Upper lobe of right lung (tissue), 1 donor: ENCODE results near the gene LRMDA. TPM values are rescaled to one million over a fixed set of nuclear protein-coding genes. Genes with fewer than 3 reads are reported as not detected.

Source experiments
- ATAC-seq: fragments of 200-7000 bp; cut with Tn5 transposase; one replicate; pipeline ENCODE4 v1.9.1; 2020; ENCODE audit warnings: mild to moderate bottlenecking, moderate library complexity
- DNase-seq: peaks from one replicate; pipeline ENCODE4 v3.0.0-alpha.2; 2020
- H3K27ac ChIP-seq: fragments of 200-600 bp; one replicate; pipeline ENCODE4 v1.8.0; 2022
- H3K27me3 ChIP-seq: fragments of 200-600 bp; one replicate; pipeline ENCODE4 v1.8.0; 2022; ENCODE audit warnings: mild to moderate bottlenecking
- H3K36me3 ChIP-seq: fragments of 200-600 bp; one replicate; pipeline ENCODE4 v1.8.0; 2022
- H3K4me1 ChIP-seq: fragments of 200-600 bp; one replicate; pipeline ENCODE4 v1.8.0; 2022
- H3K4me3 ChIP-seq: fragments of 200-600 bp; one replicate; pipeline ENCODE4 v1.8.0; 2022; ENCODE audit warnings: mild to moderate bottlenecking
- H3K9me3 ChIP-seq: fragments of 200-600 bp; one replicate; pipeline ENCODE4 v1.8.0; 2022
- CTCF ChIP-seq: fragments of 200-600 bp; IDR thresholded peaks from one replicate; pipeline ENCODE4 v1.8.0; 2022; ENCODE audit warnings: antibody characterized with exemption
- intact Hi-C: fragments of 100-400 bp; cut with DNase I; formaldehyde crosslinking; loops from one replicate; pipeline ENCODE4 v1.11.0; 2022
- total RNA-seq: library from RNA; stranded (reverse); fragmentation: NEBNext Ultra II Directional; extraction: Animal tissue kit (Norgen Biotek cat#: 25700); gene quantifications from one replicate; pipeline ENCODE4 v1.2.1, GENCODE V29; 2021
- donor health status: DM: no; HTN: yes; CAD: no; lungs with severe emphysema.

The LRMDA gene
- total RNA-seq, 1 donor from 2014 or later, result 20.0 TPM

GRCh38 chr10:75838486-75838885 lies 407.1 kb downstream of the LRMDA start:
- Histone ChIP-seq H3K36me3 (no peaks in the 10 kb centered on the region), H3K27ac (no peak overlapping the region), H3K27me3 (no peaks in the 10 kb centered on the region), H3K9me3 (no peaks in the 10 kb centered on the region), H3K4me1 (no peaks in the 10 kb centered on the region), H3K4me3 (no peak overlapping the region)
- DNase-seq (no peak), ATAC-seq (no peak)
- TF ChIP-seq CTCF, result no peak
- intact Hi-C loops, result no loop called here

GRCh38 chr10:75839020-75839419 lies 407.6 kb downstream of the LRMDA start:
- Histone ChIP-seq H3K9me3 (no peaks in the 10 kb centered on the region), H3K4me1 (no peaks in the 10 kb centered on the region), H3K27ac (no peak overlapping the region), H3K36me3 (no peaks in the 10 kb centered on the region), H3K27me3 (no peaks in the 10 kb centered on the region), H3K4me3 (no peak overlapping the region)
- no peak for TF ChIP-seq CTCF
- ATAC-seq (no peak), DNase-seq (no peak)
- intact Hi-C loops, result no loop called here

- ATAC-seq (peak; percentile 52), DNase-seq (no peak)
- H3K27ac ChIP-seq, result no peak overlapping the region
- intact Hi-C loops, result no loop called here
- H3K27me3 ChIP-seq, result no peaks in the 10 kb centered on the region
- TF ChIP-seq CTCF, result no peak
- no peaks in the 10 kb centered on the region for H3K36me3 ChIP-seq
- peaks cover 8% of the 10 kb centered on the region for H3K4me1 ChIP-seq
- no peak overlapping the region for H3K4me3 ChIP-seq
- no peaks in the 10 kb centered on the region for H3K9me3 ChIP-seq
Measured at GRCh38 chr10:75841266-75841665, 409.8 kb downstream of the LRMDA start.

- peak; percentile 28 for TF ChIP-seq CTCF
- Histone ChIP-seq H3K36me3 (no peaks in the 10 kb centered on the region), H3K27ac (no peak overlapping the region), H3K4me1 (peaks cover 8% of the 10 kb centered on the region), H3K4me3 (no peak overlapping the region), H3K9me3 (no peaks in the 10 kb centered on the region), H3K27me3 (no peaks in the 10 kb centered on the region)
- ATAC-seq (no peak), DNase-seq (no peak)
- intact Hi-C loops, result no loop called here
Measured at GRCh38 chr10:75845176-75845947, 413.9 kb downstream of the LRMDA start.

- intact Hi-C loops, result no loop called here
- H3K27ac ChIP-seq, result no peak overlapping the region
- H3K4me1 ChIP-seq, result peaks cover 8% of the 10 kb centered on the region
- H3K36me3 ChIP-seq, result no peaks in the 10 kb centered on the region
- H3K4me3 ChIP-seq, result no peak overlapping the region
- no peaks in the 10 kb centered on the region for H3K9me3 ChIP-seq
- no peak for ATAC-seq
- no peak for TF ChIP-seq CTCF
- DNase-seq, result no peak
- H3K27me3 ChIP-seq, result no peaks in the 10 kb centered on the region
Measured at GRCh38 chr10:75847477-75847876, 416.1 kb downstream of the LRMDA start.
